GM21526 (cell line): ENCODE data around the gene PPP1R9A.

ENCODE experiments used
- ATAC-seq: cut with Tn5 transposase; IDR thresholded peaks from one replicate; pipeline ENCODE4 v1.9.1; 2021; ENCODE audit warnings: moderate library complexity; ENCODE audit not compliant: unreplicated experiment, low FRiP score

Gene PPP1R9A

GRCh38 chr7:95296456-95296855 is 389.1 kb downstream of the PPP1R9A start:
- no peak for ATAC-seq

GRCh38 chr7:95297041-95297440 is 389.6 kb downstream of the PPP1R9A start:
- no peak for ATAC-seq

GRCh38 chr7:95298091-95298490 is 390.7 kb downstream of the PPP1R9A start:
- no peak for ATAC-seq

- no peak for ATAC-seq
These were observed 395.9 kb downstream of the PPP1R9A start for GRCh38 chr7:95303013-95303905.

GRCh38 chr7:95304990-95305389 is 397.6 kb downstream of the PPP1R9A start:
- no peak for ATAC-seq

GRCh38 chr7:95309951-95310350 is 402.6 kb downstream of the PPP1R9A start:
- no peak for ATAC-seq

- no peak for ATAC-seq
These were observed 404.0 kb downstream of the PPP1R9A start for GRCh38 chr7:95311389-95311788.

- no peak for ATAC-seq
These were observed 405.2 kb downstream of the PPP1R9A start for GRCh38 chr7:95312561-95312960.

GRCh38 chr7:95316588-95316987 is 409.2 kb downstream of the PPP1R9A start:
- peak; percentile 89 for ATAC-seq

- ATAC-seq = no peak
These were observed 410.2 kb downstream of the PPP1R9A start for GRCh38 chr7:95317546-95317945.

GRCh38 chr7:95317966-95318365 is 410.6 kb downstream of the PPP1R9A start:
- ATAC-seq = no peak

- no peak for ATAC-seq
These were observed 411.2 kb downstream of the PPP1R9A start for GRCh38 chr7:95318501-95319100.

- ATAC-seq = no peak
These were observed 412.2 kb downstream of the PPP1R9A start for GRCh38 chr7:95319570-95319969.

- ATAC-seq = no peak
These were observed 413.3 kb downstream of the PPP1R9A start for GRCh38 chr7:95320651-95321050.

GRCh38 chr7:95321720-95322119 is 414.3 kb downstream of the PPP1R9A start:
- ATAC-seq = no peak

GRCh38 chr7:95322396-95322795 is 415.0 kb downstream of the PPP1R9A start:
- ATAC-seq = no peak

GRCh38 chr7:95322854-95323253 is 415.5 kb downstream of the PPP1R9A start:
- ATAC-seq = no peak

GRCh38 chr7:95323410-95324129 is 416.2 kb downstream of the PPP1R9A start:
- ATAC-seq = no peak

GRCh38 chr7:95324431-95324830 is 417.0 kb downstream of the PPP1R9A start, which contains the start of gene PON1:
TSS of gene PON1 (minus strand) at chr7:95324532. CDS start at chr7:95324475, 57 bp downstream.
- ATAC-seq = no peak

- ATAC-seq = no peak
These were observed 420.0 kb downstream of the PPP1R9A start for GRCh38 chr7:95327356-95327755.
